Tongue (tissue), 2 donors: Measurements from ENCODE around the gene PPIL3. TPM values are rescaled to one million over a fixed set of nuclear protein-coding genes. Genes with fewer than 3 reads are reported as not detected.

Experiments used
- small RNA-seq: library from RNA; depleted of rRNA; stranded (forward); fragments of <200 nt; gene quantifications from one replicate; pipeline ENCODE3, GENCODE V24; 2014; ENCODE audit warnings: low replicate concordance
- total RNA-seq: library from RNA; depleted of rRNA; stranded (reverse); fragments of >200 nt; gene quantifications from one replicate; pipeline ENCODE4 v1.2.3, GENCODE V29; 2014

Gene PPIL3
- total RNA-seq, 1 donor from 2014 or later, result 49.1 TPM

Small RNA genes within 50 kb of the gene (small RNA-seq; reads per million reads assigned to genes)
- gene RF00019 (not detected), gene RNA5SP115 (not detected), gene RNU6-312P (not detected), gene RNU6-31P (not detected), gene RNU6-762P (not detected)

Other genes with a start within 250 kb of the PPIL3 start
- gene BZW1, start 77.2 kb downstream of the PPIL3 start, total RNA-seq, result 246 TPM
- 179 TPM for gene CLK1, start 24.4 kb downstream of the PPIL3 start, total RNA-seq
- 28.3 TPM for gene NIF3L1, start 294 bp upstream of the PPIL3 start, total RNA-seq
- gene ORC2, start 74.6 kb upstream of the PPIL3 start, total RNA-seq, result 22.1 TPM
- gene HYCC2, start 182.6 kb upstream of the PPIL3 start, total RNA-seq, result 22.3 TPM
- gene NDUFB3, start 182.9 kb upstream of the PPIL3 start, total RNA-seq, result 74.9 TPM
- 120 TPM for gene CFLAR, start 227.1 kb upstream of the PPIL3 start, total RNA-seq